ENCODE data around the gene SLC39A10. TPM values are rescaled to one million over a fixed set of nuclear protein-coding genes. Genes with fewer than 3 reads are reported as not detected.

SLC39A10 gene
- total and polyA plus RNA-seq, 2 donors (not counting 3 experiments of a cell fraction or from before 2014, with no cell fraction given): 11.4 to 39.9 TPM

GRCh38 chr2:195730912-195731311, 73.9 kb downstream of the SLC39A10 start:
- H3K4me1 ChIP-seq (ENCODE audit: control insufficient read depth, extremely low read depth, insufficient read depth, low read length): no peaks in the 10 kb centered on the region
- no peaks in the 10 kb centered on the region for H3K36me3 ChIP-seq (ENCODE audit: control insufficient read depth in 2 of 2, extremely low read depth in 1 of 2, insufficient read depth in 2 of 2, low read length in 2 of 2)
- intact Hi-C loops (cut with micrococcal nuclease) (no loop called here), dilution Hi-C loops (cut with MboI; ENCODE audit: extremely low pct_ligation_motif_present, low sequenced_read_pairs) (no loop called here)
- no peak for TF ChIP-seq JUN (IDR thresholded peaks at IDR 0.05; ENCODE audit: borderline replicate concordance, insufficient read depth, insufficient read length, low read depth)
- TF ChIP-seq, protein P1, sequence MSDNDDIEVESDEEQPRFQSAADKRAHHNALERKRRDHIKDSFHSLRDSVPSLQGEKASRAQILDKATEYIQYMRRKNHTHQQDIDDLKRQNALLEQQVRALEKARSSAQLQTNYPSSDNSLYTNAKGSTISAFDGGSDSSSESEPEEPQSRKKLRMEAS (IDR thresholded peaks at IDR 0.05; ENCODE audit: insufficient read depth, insufficient read length): no peak
- TF ChIP-seq POLR2A (IDR thresholded peaks at IDR 0.05; ENCODE audit: low read depth, low read length): no peak
- no peak for TF ChIP-seq GATA2 (IDR thresholded peaks at IDR 0.05; ENCODE audit: insufficient read depth, insufficient read length, low read depth, low read length)
- no peak for TF ChIP-seq FOS (IDR thresholded peaks at IDR 0.05; ENCODE audit: borderline replicate concordance, insufficient read depth, low read length)
- TF ChIP-seq, protein P2, sequence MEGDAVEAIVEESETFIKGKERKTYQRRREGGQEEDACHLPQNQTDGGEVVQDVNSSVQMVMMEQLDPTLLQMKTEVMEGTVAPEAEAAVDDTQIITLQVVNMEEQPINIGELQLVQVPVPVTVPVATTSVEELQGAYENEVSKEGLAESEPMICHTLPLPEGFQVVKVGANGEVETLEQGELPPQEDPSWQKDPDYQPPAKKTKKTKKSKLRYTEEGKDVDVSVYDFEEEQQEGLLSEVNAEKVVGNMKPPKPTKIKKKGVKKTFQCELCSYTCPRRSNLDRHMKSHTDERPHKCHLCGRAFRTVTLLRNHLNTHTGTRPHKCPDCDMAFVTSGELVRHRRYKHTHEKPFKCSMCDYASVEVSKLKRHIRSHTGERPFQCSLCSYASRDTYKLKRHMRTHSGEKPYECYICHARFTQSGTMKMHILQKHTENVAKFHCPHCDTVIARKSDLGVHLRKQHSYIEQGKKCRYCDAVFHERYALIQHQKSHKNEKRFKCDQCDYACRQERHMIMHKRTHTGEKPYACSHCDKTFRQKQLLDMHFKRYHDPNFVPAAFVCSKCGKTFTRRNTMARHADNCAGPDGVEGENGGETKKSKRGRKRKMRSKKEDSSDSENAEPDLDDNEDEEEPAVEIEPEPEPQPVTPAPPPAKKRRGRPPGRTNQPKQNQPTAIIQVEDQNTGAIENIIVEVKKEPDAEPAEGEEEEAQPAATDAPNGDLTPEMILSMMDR (IDR thresholded peaks at IDR 0.05; ENCODE audit: extremely low read depth in 1 of 2, insufficient read depth in 1 of 2, low read depth in 1 of 2, low read length in 2 of 2): no peak
- no peak for TF ChIP-seq EZH2 (IDR thresholded peaks at IDR 0.05; ENCODE audit: borderline replicate concordance, low read depth, low read length, severe bottlenecking)
- no peak for TF ChIP-seq MYC (IDR thresholded peaks at IDR 0.05; ENCODE audit: low read depth, low read length)
- TF ChIP-seq POLR2AphosphoS5 (IDR thresholded peaks at IDR 0.05; ENCODE audit: insufficient read depth, low read depth, low read length): no peak
- H3K4me3 ChIP-seq (replicated peaks in 1 of 3; ENCODE audit: insufficient read depth in 1 of 3, low read depth in 1 of 3, low read length in 3 of 3): no peak overlapping the region
- no peaks in the 10 kb centered on the region for H3K9me1 ChIP-seq (replicated peaks; ENCODE audit: control insufficient read depth, extremely low read depth, insufficient read depth, low read length)
- no peak overlapping the region for H2AFZ ChIP-seq (ENCODE audit: low read depth, low read length)
- H4K20me1 ChIP-seq (replicated peaks; ENCODE audit: control insufficient read depth, extremely low read depth, insufficient read depth, low read length): no peaks in the 10 kb centered on the region
- H3K27me3 ChIP-seq (ENCODE audit: control insufficient read depth in 2 of 2, insufficient read depth in 2 of 2, low read length in 2 of 2): no peaks in the 10 kb centered on the region
- H3K4me2 ChIP-seq (ENCODE audit: insufficient read depth, low read length): no peak overlapping the region
- POLR2A ChIA-PET: no interaction called here
- CTCF ChIA-PET: no interaction called here
- H3K9ac ChIP-seq (replicated peaks; ENCODE audit: extremely low read depth, insufficient read depth, low read length): no peak overlapping the region
- no peak overlapping the region for H3K27ac ChIP-seq (ENCODE audit: insufficient read depth, low read depth, low read length)
- H3K79me2 ChIP-seq (ENCODE audit: control insufficient read depth, insufficient read depth, low read length): no peaks in the 10 kb centered on the region
- H3K9me3 ChIP-seq (replicated peaks; ENCODE audit: control insufficient read depth, insufficient read depth, low read length): no peaks in the 10 kb centered on the region
- DNase-seq (ENCODE audit: low read depth, low spot score): no peak
- no peak for FAIRE-seq
- BruUV-seq (replicated peaks): no TSS peak
